ENCODE data around the gene LYPD3.

DNA sequence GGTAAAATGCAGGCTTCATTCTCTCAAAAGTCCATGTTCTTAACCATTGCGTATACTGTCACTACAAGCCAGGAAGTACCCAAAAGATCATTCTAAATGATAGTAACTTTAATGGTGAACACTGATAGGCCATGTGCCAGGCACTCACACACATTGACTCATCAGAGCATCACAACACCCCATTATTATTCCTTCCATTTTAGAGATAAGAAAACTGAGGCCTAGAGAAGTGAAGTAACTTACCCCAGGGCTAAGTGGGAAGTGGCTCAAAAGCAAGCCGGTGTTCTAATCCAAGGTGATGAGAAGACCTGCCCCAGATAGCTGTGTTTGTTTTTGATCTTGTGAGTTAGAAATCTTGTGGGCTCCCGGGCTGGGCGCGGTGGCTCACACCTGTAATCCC, 40.5 kb upstream of the LYPD3 start:
- TF ChIP-seq, protein P1, sequence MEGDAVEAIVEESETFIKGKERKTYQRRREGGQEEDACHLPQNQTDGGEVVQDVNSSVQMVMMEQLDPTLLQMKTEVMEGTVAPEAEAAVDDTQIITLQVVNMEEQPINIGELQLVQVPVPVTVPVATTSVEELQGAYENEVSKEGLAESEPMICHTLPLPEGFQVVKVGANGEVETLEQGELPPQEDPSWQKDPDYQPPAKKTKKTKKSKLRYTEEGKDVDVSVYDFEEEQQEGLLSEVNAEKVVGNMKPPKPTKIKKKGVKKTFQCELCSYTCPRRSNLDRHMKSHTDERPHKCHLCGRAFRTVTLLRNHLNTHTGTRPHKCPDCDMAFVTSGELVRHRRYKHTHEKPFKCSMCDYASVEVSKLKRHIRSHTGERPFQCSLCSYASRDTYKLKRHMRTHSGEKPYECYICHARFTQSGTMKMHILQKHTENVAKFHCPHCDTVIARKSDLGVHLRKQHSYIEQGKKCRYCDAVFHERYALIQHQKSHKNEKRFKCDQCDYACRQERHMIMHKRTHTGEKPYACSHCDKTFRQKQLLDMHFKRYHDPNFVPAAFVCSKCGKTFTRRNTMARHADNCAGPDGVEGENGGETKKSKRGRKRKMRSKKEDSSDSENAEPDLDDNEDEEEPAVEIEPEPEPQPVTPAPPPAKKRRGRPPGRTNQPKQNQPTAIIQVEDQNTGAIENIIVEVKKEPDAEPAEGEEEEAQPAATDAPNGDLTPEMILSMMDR (IDR thresholded peaks at IDR 0.05) = no peak
- TF ChIP-seq POLR2A (IDR thresholded peaks at IDR 0.05) = no peak
